HG03066 (cell line): ENCODE measurements around the gene CRELD2.

Experiments used
- ATAC-seq: cut with Tn5 transposase; IDR thresholded peaks from one replicate; pipeline ENCODE4 v1.9.1; 2021; ENCODE audit warnings: low read depth; ENCODE audit not compliant: unreplicated experiment

CRELD2 gene, protein sequence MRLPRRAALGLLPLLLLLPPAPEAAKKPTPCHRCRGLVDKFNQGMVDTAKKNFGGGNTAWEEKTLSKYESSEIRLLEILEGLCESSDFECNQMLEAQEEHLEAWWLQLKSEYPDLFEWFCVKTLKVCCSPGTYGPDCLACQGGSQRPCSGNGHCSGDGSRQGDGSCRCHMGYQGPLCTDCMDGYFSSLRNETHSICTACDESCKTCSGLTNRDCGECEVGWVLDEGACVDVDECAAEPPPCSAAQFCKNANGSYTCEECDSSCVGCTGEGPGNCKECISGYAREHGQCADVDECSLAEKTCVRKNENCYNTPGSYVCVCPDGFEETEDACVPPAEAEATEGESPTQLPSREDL

DNA sequence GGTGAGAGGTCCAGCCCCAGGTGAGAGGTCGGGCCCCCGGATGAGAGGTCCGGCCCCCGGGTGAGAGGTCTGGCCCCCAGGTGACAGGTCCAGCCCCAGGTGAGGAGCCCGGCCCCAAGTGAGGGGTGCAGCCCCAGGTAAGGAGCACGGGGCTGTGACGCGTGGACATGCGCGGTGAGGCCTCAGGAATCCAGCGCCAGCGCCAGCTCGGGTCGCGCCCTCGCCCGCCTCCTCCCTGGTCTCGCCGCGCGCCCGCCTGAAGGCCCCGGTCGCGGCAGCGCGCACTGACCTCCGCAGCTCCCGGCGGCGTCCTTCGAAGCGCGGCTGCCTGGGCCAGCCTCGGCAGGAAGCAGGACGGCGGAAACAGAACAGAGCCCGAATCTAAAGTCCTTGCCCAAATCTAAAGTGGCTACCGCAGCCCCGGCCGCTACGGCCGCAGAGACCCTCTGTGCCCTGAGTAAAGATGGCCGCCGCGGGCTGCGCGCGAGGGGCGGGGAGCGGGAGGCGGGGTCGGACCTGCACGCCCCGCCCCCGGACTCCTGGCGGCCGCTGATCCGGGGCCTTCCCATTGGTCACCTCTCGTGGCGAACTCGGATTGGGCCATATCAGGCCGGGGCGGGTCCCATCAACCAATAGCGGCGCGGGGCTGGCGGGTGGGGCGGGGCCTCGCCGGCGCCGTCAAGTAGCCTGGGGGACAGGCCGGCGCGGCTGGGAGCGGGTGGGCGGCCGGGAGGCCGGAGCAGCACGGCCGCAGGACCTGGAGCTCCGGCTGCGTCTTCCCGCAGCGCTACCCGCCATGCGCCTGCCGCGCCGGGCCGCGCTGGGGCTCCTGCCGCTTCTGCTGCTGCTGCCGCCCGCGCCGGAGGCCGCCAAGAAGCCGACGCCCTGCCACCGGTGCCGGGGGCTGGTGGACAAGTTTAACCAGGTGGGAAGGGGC, at the start of gene CRELD2, which contains the start of gene ALG12:
Gene CRELD2 (plus strand): TSS at position 661 of the 937 bp plus-strand sequence. CDS start 136 bp downstream, at position 797.
Gene ALG12 (minus strand): TSS at position 465 of the 937 bp plus-strand sequence. CDS start 4,673 bp downstream, outside the sequence.
- ATAC-seq: peak; percentile 83

- no peak for ATAC-seq
Measured at GRCh38 chr22:49869086-49869830, 49.2 kb upstream of the CRELD2 start.

DNA sequence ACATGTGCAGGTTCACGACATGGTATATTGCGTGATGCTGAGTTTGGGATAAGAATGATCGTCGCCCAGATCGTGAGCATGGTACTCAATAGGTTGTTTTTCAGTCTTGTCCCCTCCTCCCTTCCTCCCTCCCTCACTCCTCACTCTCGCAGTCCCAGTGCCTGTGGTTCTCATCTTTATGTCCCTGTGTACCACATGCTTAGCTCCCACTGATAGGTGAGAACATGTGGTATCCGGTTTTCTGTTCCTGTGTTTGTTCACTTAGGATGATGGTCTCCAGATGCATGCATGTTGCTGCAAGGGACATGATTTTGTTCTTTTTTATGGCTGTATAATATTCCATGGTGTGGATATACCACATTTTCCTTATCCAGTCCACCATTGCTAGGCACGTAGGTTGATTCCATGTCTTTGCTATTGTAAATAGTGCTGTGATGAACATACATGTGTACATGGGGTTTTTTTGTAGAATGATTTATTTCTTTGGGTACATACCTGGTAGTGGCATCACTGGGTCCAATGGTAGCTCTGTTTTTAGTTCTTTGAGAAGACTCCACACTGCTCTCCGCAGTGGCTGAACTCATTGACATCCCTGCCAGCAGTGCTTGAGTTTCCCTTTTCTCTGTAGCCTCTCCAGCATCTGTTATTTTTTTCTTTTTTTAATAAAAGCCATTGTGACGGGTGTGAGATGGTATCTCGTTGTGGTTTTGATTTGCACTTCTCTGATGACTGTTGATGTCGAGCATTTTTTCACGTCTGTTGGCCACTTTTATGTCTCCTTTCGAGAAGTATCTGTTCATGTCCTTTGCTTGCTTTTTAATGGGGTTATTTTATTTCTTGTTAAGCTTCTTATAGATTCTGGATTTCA, 48.4 kb upstream of the CRELD2 start:
- no peak for ATAC-seq

DNA sequence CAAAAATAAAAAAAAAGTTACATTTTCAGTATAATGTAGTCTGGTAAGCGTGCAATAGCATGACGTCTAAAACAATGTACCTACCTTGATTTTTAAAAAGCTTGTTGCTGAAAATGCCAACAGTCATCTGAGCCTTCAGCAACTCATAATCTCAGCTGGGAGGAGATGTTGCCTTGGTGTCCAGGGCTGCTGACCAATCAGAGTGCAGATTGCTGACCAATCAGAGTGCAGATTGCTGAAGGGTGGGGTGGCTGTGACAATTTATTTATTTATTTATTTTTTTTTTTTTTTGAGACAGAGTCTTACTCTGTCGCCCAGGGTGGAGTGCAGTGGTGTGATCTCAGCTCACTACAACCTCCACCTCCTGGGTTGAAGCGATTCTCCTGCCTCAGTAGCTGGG, 47.0 kb upstream of the CRELD2 start:
- no peak for ATAC-seq

- no peak for ATAC-seq
Measured at GRCh38 chr22:49872347-49872746, 46.1 kb upstream of the CRELD2 start.

DNA sequence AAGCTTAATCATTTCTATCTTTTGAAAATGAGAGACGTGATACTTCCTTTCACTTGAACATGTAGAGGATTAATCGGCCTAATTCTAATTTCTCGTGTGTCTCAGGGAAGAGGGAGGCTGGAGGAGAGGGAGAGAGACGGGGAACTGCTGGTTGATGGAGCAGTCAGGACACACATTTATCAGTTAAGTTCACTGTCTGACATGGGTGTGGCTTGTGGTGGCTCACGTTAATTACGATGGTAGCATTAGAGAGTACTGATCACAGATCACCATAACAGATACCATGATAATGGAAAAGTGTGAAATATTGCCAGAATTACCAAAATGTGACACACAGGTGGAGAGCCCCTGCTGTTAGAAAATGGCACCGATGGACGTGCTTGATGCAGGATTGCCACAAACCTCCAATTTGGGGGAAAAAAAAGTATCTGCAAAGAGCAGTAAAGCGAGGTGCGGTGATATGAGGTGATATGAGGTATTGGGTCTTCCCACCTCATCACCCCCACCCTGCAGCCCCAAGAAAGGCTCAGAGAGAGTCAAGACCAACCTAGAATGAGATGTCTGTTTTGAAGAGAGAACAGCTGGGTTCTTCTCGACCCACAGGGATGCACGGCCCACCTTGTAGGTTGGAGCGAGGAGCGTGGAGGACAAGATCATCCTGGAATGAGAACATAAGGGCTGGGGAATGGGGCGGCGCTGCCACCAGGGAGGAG, 45.0 kb upstream of the CRELD2 start:
- no peak for ATAC-seq

DNA sequence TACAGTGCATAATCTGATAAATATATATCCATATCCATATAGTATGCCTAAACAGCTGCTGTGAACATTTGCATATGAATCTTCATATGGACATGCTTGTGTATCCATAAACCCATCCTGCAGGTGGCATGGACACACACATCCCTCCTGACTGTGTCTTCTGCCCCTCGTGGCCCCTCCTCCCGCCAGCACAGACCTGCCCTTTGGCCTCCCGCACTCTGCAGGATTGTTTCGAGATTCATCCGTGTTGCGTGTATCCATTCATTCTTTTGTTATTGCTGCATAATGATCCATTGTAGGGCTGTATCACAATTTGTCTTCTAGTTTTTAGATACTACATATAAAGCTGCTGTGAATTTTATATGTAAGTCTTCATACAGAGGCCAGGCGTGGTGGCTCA, 40.8 kb upstream of the CRELD2 start:
- no peak for ATAC-seq

- ATAC-seq: no peak
Measured at GRCh38 chr22:49878206-49878605, 40.2 kb upstream of the CRELD2 start.

DNA sequence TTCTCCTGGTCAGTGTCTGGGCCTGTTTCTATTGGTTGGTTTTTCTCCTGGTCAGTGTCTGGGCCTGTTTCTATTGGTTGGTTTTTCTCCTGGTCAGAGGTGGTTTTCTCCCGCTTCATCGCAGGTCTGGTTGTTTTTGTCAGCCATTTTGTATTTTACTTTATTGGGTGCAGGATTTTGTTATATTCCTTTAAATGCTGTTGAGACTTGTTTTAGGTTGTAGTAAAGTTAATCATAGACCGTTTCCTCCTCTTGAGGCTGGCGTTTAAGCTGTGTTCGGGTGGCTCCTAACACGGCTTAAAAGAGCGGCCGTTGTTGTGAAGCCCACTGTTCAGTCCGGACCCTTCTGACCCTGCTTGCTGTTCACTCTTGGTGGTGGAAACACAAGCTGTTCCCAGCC, 38.6 kb upstream of the CRELD2 start:
- no peak for ATAC-seq

GRCh38 chr22:49880281-49880680, 38.2 kb upstream of the CRELD2 start:
- ATAC-seq: no peak

DNA sequence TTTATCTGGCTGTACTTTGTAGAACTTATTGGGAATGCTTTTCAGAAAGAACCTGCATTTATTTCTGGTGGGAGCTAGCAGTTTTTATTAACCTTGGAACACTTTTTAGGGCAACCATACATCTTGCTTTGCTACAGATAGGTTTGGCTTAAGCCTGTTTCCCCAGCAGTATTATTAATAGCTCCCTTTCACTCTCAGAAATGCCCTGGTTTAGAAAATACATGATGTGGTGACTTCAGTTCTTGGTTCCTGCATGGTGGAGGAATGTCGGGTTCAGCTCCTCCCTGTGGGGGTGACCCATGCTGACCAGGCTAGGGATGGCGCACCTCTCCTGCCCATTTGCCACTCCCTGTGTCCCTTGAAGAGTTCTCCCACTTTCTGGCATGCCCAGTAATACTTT, 36.6 kb upstream of the CRELD2 start:
- no peak for ATAC-seq

GRCh38 chr22:49882519-49883293, 35.7 kb upstream of the CRELD2 start:
- ATAC-seq: no peak

DNA sequence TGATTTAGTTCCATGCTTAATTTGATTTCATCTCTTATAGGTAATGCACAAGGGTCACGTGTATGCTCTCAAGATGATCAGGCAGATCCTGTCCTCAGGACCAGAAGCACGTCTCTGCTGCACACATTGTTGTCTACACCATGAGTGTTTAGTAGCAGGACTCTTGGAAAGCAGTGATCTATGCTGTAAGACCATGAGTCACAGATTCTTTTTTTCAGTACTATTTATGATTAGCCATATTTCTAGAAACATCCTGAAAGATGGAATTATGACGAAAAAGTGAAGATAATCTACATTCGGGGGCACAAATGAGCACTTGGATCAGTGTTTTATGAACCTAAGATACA, 35.2 kb upstream of the CRELD2 start:
- ATAC-seq: no peak

DNA sequence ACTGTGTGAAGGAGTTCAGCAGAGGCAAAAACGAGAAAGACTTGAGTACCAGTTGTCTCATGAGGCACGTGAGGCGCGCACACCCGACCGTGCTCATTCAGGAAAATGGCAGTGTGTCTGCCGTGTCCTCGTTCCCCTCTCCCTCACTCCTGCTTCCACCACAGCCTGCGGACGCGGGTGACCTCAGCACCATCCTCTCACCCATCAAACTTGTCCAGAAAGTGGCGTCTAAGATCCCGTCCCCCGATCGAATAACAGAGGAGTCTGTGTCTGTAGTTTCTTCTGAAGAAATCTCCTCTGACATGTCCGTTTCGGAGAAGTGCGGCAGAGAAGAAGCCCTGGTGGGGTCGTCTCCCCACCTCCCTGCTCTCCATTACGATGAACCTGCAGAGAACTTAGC, 34.4 kb upstream of the CRELD2 start:
- no peak for ATAC-seq

GRCh38 chr22:49884503-49885260, 33.8 kb upstream of the CRELD2 start:
- no peak for ATAC-seq

DNA sequence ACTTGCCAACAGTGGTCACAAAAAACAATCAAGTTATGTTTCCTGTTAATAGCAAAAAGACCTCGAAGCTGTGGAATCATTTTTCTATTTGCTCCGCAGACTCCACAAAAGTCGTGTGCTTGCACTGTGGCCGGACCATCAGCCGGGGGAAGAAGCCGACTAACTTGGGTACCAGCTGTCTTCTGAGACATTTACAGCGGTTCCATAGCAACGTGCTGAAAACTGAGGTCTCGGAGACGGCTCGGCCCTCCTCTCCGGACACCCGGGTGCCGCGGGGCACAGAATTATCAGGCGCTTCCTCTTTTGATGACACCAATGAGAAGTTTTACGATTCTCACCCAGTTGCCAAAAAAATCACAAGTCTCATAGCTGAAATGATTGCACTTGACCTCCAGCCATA, 33.2 kb upstream of the CRELD2 start:
- no peak for ATAC-seq

DNA sequence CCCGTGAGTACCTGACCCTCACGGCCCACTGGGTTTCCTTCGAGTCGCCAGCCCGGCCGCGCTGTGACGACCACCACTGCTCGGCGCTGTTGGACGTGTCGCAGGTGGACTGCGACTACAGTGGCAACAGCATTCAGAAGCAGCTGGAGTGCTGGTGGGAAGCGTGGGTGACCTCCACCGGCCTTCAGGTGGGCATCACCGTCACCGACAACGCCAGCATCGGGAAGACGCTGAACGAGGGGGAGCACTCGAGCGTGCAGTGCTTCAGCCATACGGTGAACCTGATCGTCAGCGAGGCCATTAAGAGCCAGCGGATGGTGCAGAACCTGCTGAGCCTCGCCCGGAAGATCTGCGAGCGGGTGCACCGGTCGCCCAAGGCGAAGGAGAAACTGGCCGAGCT, 32.6 kb upstream of the CRELD2 start:
- no peak for ATAC-seq
